ENCODE measurements around the gene COL4A1.

Gene COL4A1

DNA sequence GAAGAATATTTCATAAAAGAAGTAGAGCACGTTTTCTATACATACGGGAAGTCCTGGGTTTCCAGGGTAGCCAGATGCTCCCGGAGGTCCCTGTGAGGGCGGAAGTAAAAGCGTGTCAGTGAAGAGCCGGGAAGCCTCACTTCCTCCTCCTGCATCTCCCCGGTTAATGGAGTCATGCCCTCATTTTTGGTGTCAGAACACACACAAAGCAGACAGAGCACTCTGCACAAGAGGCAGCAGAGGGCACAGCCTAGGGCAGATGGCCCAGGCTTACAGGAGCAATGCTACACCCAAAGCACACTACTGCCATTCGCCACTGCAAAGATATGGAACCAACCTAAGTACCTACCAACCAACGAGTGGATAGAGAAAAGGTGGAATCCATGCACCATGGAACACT is 94.4 kb downstream of the COL4A1 start:
- DNase-seq, result no peak

- DNase-seq, result no peak
These were observed 95.2 kb downstream of the COL4A1 start for GRCh38 chr13:110211735-110212134.

- DNase-seq, result no peak
These were observed 95.9 kb downstream of the COL4A1 start for GRCh38 chr13:110211046-110211445.

DNA sequence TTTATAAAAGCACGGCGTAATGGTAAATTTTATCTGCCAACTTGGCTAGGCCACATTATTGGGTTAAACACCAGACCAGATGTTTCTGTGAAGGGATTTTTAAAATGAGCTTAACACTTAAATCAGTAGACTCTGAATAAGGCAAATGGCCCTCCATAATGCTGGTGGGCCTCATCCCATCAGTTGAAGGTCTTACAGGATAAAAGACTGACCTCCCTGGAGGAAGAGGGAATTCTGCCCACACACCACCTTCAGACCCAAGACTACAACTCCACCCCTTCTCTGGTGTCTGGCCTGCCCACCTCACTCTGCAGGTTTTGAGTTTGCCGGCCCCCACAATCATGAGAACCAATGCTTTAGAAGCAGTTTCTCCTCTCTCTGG is 96.4 kb downstream of the COL4A1 start:
- no peak for DNase-seq

GRCh38 chr13:110209950-110210603 is 96.9 kb downstream of the COL4A1 start:
- peak; percentile 41 for DNase-seq

- DNase-seq, result no peak
These were observed 98.8 kb downstream of the COL4A1 start for GRCh38 chr13:110208116-110208515.

DNA sequence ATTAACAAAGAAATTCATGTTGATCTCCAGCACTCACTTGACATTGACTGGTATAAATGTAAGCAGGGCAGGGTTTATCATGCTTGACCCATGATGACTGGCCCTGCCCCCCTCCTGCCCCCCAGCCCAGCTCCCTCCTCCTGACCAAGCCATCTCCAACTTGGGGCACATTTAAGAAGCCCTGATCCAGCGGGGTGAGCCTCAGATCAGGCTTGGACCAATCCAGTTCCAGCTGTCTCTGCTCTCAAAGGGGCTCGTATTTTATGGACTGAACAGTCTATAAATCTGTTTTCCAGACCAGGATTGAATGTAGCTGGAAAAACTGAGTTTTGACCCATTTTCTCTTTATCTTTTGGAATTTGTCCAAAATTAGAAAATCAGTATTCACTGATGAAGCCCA is 100.0 kb downstream of the COL4A1 start:
- no peak for DNase-seq

DNA sequence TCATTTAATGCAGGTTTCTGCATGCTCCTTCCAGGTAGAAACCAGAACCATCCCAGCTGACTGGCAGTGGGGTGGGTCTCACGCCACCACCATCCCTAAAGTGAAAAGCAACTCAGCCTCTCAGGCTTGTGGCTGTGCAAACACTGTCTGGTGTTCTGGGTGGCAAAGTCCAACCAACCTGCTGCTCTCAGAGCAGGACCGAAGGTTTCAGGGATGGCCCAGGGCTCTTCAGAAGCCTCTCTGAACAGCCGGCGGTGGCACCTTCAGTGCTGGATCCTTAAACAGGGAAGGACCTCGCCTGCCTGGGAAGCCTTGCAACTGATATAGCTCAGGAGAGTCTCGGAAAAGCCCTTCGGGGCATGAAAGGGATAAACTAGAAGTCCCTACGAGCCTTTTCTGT is 100.8 kb downstream of the COL4A1 start:
- DNase-seq, result no peak

DNA sequence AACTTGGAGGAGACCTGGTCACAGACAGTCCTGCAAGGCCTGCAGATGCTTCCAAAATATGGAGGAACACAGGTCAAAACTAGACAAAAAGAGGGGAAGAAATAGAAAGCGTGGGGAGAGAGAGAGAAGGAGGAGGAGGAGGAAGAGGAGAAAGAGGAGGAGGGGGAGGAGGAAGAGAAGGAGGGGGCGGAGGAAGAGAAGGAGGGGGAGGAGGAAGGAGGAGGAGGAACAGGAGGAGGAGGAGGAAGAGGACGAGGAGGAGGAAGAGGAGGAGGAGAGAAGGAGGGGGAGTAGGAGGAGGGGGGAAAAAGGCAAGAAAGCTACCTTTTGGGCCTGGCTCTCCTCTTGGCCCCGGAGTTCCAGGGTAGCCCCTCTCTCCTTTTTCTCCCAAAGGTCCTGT is 105.8 kb downstream of the COL4A1 start:
- DNase-seq, result no peak

GRCh38 chr13:110200276-110200870 is 106.6 kb downstream of the COL4A1 start:
- no peak for DNase-seq

GRCh38 chr13:110199046-110199831 is 107.7 kb downstream of the COL4A1 start:
- no peak for DNase-seq

GRCh38 chr13:110197471-110197870 is 109.5 kb downstream of the COL4A1 start:
- DNase-seq, result no peak

- DNase-seq, result no peak
These were observed 109.9 kb downstream of the COL4A1 start for GRCh38 chr13:110197026-110197425.

DNA sequence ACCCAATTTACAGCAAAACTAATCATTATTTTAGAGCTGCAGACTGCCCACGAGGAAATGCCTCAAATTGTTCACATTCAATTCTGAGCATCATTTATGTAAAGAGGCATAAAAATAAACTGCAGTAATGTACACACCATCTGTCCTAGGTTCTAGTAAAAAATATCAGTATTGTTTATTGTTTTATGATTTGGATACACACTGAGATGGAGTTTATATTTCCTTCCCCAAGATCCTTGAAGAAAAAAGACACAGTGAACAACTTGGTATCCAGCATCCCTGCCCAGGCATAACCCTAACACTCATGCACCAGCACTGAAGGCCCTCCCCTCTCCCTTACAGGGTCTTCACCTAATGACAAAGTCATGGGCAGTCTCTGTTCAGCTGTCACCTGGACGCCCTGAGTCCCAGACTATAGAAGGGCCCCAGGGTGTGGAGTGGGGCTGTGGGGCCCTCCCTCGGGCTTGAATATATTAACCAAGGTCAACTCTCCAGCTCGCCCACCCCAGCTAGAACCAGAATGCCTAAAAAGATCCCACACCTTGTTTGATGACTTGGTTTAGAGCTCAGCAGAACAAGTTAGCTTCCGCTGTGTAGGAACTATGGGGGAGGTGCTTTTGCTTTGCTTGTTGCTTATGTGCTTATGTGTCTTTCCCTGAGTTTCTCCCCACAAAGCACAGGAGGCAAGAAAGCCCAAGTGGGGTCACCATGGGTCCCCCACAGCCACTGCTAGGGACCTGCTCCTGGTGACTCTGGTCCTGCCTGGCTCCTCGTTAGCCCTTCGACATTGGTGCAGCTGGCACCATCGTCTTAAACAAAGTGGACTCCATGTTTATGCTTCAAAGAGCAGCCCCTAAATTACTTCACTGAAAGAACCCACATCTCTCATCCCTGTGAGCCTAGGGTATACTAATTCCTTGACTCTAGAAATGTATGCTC is 111.1 kb downstream of the COL4A1 start:
- no peak for DNase-seq

DNA sequence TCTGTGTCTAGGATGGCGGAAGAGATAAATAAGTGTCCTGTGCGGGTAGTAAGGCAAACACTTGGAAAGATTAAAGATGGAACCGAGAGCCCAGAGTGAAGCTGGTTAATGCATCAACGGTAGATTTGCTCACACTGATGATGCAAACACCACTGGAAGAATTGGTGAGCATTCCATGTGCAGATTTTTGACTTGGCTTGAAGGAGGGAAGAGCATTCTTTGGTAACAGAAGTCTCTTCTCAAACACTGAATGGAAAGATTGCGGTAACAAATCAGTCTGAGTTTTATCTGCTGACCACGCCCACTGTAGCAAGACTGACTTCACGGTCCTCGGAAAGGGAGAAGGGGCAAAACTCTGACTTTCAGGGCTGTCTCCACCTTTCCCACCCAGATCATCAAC is 112.5 kb downstream of the COL4A1 start:
- DNase-seq, result no peak

GRCh38 chr13:110193491-110193890 is 113.5 kb downstream of the COL4A1 start:
- no peak for DNase-seq

DNA sequence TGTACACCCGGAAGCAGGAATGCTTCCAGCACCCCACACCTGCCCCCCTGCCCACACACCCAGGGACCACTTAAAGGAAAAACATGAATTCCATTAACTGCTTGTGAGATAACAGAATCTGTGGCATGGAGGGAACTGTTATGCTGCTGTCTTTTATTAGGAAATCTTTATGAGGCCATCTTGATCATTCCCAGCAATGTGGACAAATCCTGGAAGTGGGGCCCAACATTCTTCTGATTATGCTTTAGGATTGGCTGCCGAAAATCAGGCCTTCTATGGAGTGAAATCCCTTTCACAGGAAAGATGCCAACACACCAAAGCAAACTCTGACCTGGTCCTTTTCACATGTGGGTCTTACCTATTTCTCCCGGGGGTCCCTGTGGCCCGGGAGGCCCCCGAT is 114.5 kb downstream of the COL4A1 start:
- DNase-seq, result no peak

DNA sequence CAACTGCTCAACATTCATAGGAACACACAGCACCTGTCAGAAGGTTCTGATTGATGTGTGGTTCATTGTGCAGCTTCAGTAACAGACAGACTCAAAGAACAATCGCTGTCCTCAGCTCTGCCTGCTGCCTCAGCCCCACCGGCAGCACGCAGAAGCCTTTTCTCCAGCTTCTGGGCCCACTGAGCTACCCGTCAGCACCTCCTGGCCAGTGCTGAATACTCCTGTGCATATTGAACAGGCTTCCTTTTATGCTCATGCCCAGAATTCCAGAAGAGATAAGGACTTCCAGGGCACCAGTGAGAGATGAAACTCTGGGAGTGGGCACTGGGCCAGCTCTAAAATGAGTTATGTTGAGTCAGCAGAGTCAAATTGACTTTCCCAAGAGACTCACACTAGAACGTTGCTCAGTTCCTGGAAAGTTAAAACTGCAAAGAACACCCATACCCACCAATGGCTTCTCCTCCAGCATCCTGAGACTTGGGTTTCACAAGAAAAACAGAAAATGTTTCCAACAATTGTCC is 119.3 kb downstream of the COL4A1 start:
- DNase-seq, result no peak

DNA sequence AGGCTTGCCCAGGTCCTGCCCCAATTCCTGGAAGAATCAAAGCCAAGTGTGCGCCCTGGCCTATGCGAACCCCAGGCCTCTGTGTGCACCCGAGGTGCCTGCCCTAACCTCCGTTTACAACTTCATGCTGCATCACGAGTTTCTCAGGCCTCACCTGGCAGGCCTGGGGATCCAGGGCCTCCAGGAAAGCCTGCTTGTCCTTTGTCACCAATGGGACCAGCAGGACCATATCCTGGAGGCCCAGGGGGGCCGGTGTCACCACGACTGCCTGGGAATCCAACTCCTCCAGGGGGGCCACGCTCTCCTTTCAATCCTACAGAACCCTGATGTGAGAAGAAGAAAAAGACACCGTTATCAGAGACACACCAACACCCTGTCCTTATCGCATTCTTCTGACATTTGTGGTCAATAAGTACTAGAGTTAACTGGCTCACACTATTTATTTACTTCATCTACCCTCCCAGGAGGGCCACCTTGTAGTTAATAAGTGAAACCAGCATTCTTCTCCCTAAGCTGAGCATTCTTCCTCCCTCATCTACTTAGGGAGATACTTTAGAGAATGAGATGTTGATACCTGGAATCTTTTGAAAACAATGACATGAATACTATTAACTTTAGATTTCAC is 120.6 kb downstream of the COL4A1 start:
- DNase-seq, result no peak

- DNase-seq, result no peak
These were observed 121.3 kb downstream of the COL4A1 start for GRCh38 chr13:110185696-110186095.

- DNase-seq, result no peak
These were observed 123.0 kb downstream of the COL4A1 start for GRCh38 chr13:110183910-110184309.

GRCh38 chr13:110182461-110182860 is 124.5 kb downstream of the COL4A1 start:
- DNase-seq, result no peak

Data from NCI-H1105 treated with DMSO at 0.1 percent for 48 hours (cell line).